HG02763 (cell line): ENCODE measurements around the gene LHX3.

ENCODE experiments used
- ATAC-seq: cut with Tn5 transposase; IDR thresholded peaks from one replicate; pipeline ENCODE4 v1.9.1; 2021; ENCODE audit warnings: mild to moderate bottlenecking, moderate library complexity; ENCODE audit not compliant: unreplicated experiment

The LHX3 gene

GRCh38 chr9:136228107-136228875 lies 23.4 kb upstream of the LHX3 start:
- no peak for ATAC-seq

- ATAC-seq: no peak
Measured at GRCh38 chr9:136226680-136227407, 21.9 kb upstream of the LHX3 start.

GRCh38 chr9:136225748-136226679 lies 21.1 kb upstream of the LHX3 start:
- peak; percentile 45 for ATAC-seq

GRCh38 chr9:136225366-136225747 lies 20.4 kb upstream of the LHX3 start:
- peak; percentile 61 for ATAC-seq

GRCh38 chr9:136223871-136224640 lies 19.1 kb upstream of the LHX3 start:
- ATAC-seq: no peak

- ATAC-seq: no peak
Measured at GRCh38 chr9:136222906-136223285, 18.0 kb upstream of the LHX3 start.

GRCh38 chr9:136222166-136222905 lies 17.4 kb upstream of the LHX3 start:
- no peak for ATAC-seq

GRCh38 chr9:136220017-136220729 lies 15.2 kb upstream of the LHX3 start:
- no peak for ATAC-seq

- ATAC-seq: no peak
Measured at GRCh38 chr9:136219276-136219675, 14.3 kb upstream of the LHX3 start.

- ATAC-seq: no peak
Measured at GRCh38 chr9:136218673-136219072, 13.7 kb upstream of the LHX3 start.

- ATAC-seq: no peak
Measured at GRCh38 chr9:136218271-136218670, 13.3 kb upstream of the LHX3 start.

- no peak for ATAC-seq
Measured at GRCh38 chr9:136216541-136217244, 11.8 kb upstream of the LHX3 start.

- ATAC-seq: no peak
Measured at GRCh38 chr9:136213733-136214132, 8.8 kb upstream of the LHX3 start.

GRCh38 chr9:136212345-136212950 lies 7.5 kb upstream of the LHX3 start:
- ATAC-seq: no peak

- no peak for ATAC-seq
Measured at GRCh38 chr9:136211441-136212344, 6.8 kb upstream of the LHX3 start.

GRCh38 chr9:136211006-136211405 lies 6.1 kb upstream of the LHX3 start:
- ATAC-seq: no peak

- no peak for ATAC-seq
Measured at GRCh38 chr9:136210276-136210675, 5.3 kb upstream of the LHX3 start.
